ENCODE measurements around the gene AFP. TPM values are rescaled to one million over a fixed set of nuclear protein-coding genes. Genes with fewer than 3 reads are reported as not detected.

The AFP gene
- total RNA-seq, 1 donor from 2014 or later: 0.31 TPM

- Mint-ChIP-seq H3K27ac (no peak overlapping the region), H3K4me1 (no peaks in the 10 kb centered on the region), H3K27me3 (ENCODE audit: low read depth) (no peaks in the 10 kb centered on the region), H3K9me3 (no peaks in the 10 kb centered on the region), H3K4me3 (no peak overlapping the region), H3K36me3 (no peaks in the 10 kb centered on the region)
- TF ChIP-seq CTCF (IDR thresholded peaks at IDR 0.05; ENCODE audit: unreplicated experiment): no peak
- no peak for DNase-seq (ENCODE audit: low spot score in 2 of 2, unreplicated experiment in 2 of 2)
These were observed 16.6 kb upstream of the AFP start for GRCh38 chr4:73419106-73420038.

DNA sequence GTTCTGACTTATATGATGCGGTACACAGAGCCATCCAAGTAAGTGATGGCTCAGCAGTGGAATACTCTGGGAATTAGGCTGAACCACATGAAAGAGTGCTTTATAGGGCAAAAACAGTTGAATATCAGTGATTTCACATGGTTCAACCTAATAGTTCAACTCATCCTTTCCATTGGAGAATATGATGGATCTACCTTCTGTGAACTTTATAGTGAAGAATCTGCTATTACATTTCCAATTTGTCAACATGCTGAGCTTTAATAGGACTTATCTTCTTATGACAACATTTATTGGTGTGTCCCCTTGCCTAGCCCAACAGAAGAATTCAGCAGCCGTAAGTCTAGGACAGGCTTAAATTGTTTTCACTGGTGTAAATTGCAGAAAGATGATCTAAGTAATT is 15.4 kb upstream of the AFP start:
- Mint-ChIP-seq H3K9me3 (no peaks in the 10 kb centered on the region), H3K4me1 (no peaks in the 10 kb centered on the region), H3K27ac (no peak overlapping the region), H3K4me3 (no peak overlapping the region), H3K27me3 (ENCODE audit: low read depth) (peaks cover 2% of the 10 kb centered on the region), H3K36me3 (no peaks in the 10 kb centered on the region)
- DNase-seq (ENCODE audit: low spot score in 2 of 2, unreplicated experiment in 2 of 2): no peak
- no peak for TF ChIP-seq CTCF (IDR thresholded peaks at IDR 0.05; ENCODE audit: unreplicated experiment)

GRCh38 chr4:73421708-73422457 is 14.1 kb upstream of the AFP start:
- peaks cover 2% of the 10 kb centered on the region for H3K27me3 Mint-ChIP-seq (ENCODE audit: low read depth)

GRCh38 chr4:73422458-73422752 is 13.6 kb upstream of the AFP start:
- no peaks in the 10 kb centered on the region for H3K4me1 Mint-ChIP-seq
- H3K27me3 Mint-ChIP-seq (ENCODE audit: low read depth): peaks cover 2% of the 10 kb centered on the region
- H3K36me3 Mint-ChIP-seq: no peaks in the 10 kb centered on the region
- TF ChIP-seq CTCF (IDR thresholded peaks at IDR 0.05; ENCODE audit: unreplicated experiment): no peak
- DNase-seq (ENCODE audit: low spot score in 2 of 2, unreplicated experiment in 2 of 2): no peak
- H3K9me3 Mint-ChIP-seq: no peaks in the 10 kb centered on the region
- H3K27ac Mint-ChIP-seq: no peak overlapping the region
- H3K4me3 Mint-ChIP-seq: no peak overlapping the region

More at GRCh38 chr4:73421708-73422457, 14.1 kb upstream of the AFP start:
- no peak overlapping the region for H3K4me3 Mint-ChIP-seq
- no peaks in the 10 kb centered on the region for H3K36me3 Mint-ChIP-seq
- no peaks in the 10 kb centered on the region for H3K9me3 Mint-ChIP-seq
- H3K27ac Mint-ChIP-seq: no peak overlapping the region
- DNase-seq (ENCODE audit: low spot score in 2 of 2, unreplicated experiment in 2 of 2): no peak
- TF ChIP-seq CTCF (IDR thresholded peaks at IDR 0.05; ENCODE audit: unreplicated experiment): no peak
- no peaks in the 10 kb centered on the region for H3K4me1 Mint-ChIP-seq

- no peak for TF ChIP-seq CTCF (IDR thresholded peaks at IDR 0.05; ENCODE audit: unreplicated experiment)
- H3K4me3 Mint-ChIP-seq: no peak overlapping the region
- no peak overlapping the region for H3K27ac Mint-ChIP-seq
- H3K9me3 Mint-ChIP-seq: no peaks in the 10 kb centered on the region
- H3K4me1 Mint-ChIP-seq: no peaks in the 10 kb centered on the region
- no peaks in the 10 kb centered on the region for H3K36me3 Mint-ChIP-seq
- H3K27me3 Mint-ChIP-seq (ENCODE audit: low read depth): peaks cover 2% of the 10 kb centered on the region
- DNase-seq (ENCODE audit: low spot score in 2 of 2, unreplicated experiment in 2 of 2): no peak
These were observed 12.8 kb upstream of the AFP start for GRCh38 chr4:73423184-73423583.
